A549 (cell line): ENCODE data around the gene PCSK5. TPM values are rescaled to one million over a fixed set of nuclear protein-coding genes. Genes with fewer than 3 reads are reported as not detected.

Source experiments
- ATAC-seq, 2 experiments: fragments of 200-7000 bp in 1 of 2; fragments of >200 bp in 1 of 2; cut with Nextera tagmentation in 1 of 2; cut with Tn5 transposase in 1 of 2; 3 replicates each; pipeline versions ENCODE4 v1.8.0 to v1.9.1; 2018 to 2020; ENCODE audit warnings: mild to moderate bottlenecking in 1 of 2, moderate library complexity in 1 of 2
- CTCF ChIA-PET: fragments of 300-600 bp; sonication (Branson Sonifier 250); formaldehyde crosslinking; extraction: SDS; loops from one replicate; lab custom pipeline; 2021; ENCODE audit warnings: antibody characterized with exemption, inconsistent platforms; lab: Yijun Ruan, JAX
- POLR2A ChIA-PET: fragments of 350-600 bp; formaldehyde crosslinking; extraction: SDS; loops from one replicate; lab custom pipeline; 2021; ENCODE audit warnings: antibody characterized with exemption, inconsistent platforms; lab: Yijun Ruan, JAX
- DNase-seq, 2 experiments: peaks; one replicate each; pipeline versions ENCODE4 v3.0.0 to v3.0.0-alpha.2; 2011 to 2016; ENCODE audit warnings: low read depth in 1 of 2, low spot score in 1 of 2
- FAIRE-seq: peaks from 2 replicates; lab custom pipeline; 2011; peaks lifted over from hg19 to GRCh38; lab: Jason Lieb, UNC
- H3K27ac ChIP-seq, 2 experiments: fragments of >200 bp; sonication (Bioruptor Twin); formaldehyde crosslinking; 3 replicates each; pipeline ENCODE4 v1.5.1; 2016 to 2017
- H3K4me1 ChIP-seq: fragments of >200 bp; sonication (Bioruptor Twin); formaldehyde crosslinking; 3 replicates; pipeline ENCODE4 v1.6.1; 2016
- H3K4me2 ChIP-seq: fragments of >200 bp; sonication (Bioruptor Twin); formaldehyde crosslinking; 3 replicates; pipeline ENCODE4 v1.6.1; 2016
- H3K4me3 ChIP-seq: fragments of >200 bp; sonication (Bioruptor Twin); formaldehyde crosslinking; 3 replicates; pipeline ENCODE4 v1.5.1; 2016
- H3K9me3 ChIP-seq: fragments of >200 bp; sonication (Bioruptor Twin); formaldehyde crosslinking; 3 replicates; pipeline ENCODE4 v1.6.1; 2016
- CBX2 ChIP-seq: fragments of 200-600 bp; sonication (generic); IDR thresholded peaks from 2 replicates; pipeline ENCODE4 v1.6.1; 2016; ENCODE audit warnings: low read depth, mild to moderate bottlenecking, borderline replicate concordance
- CEBPB ChIP-seq, 2 experiments: fragments of >200 bp in 1 of 2; sonication (Bioruptor Twin) in 1 of 2; formaldehyde crosslinking in 1 of 2; IDR thresholded peaks; 2 replicates each; pipeline ENCODE4 v1.6.1; 2012 to 2016
- EHF ChIP-seq: fragments of 250-450 bp; sonication (Bioruptor Pico); IDR thresholded peaks from 2 replicates; pipeline ENCODE4 v1.5.0; 2020; ENCODE audit warnings: mild to moderate bottlenecking
- ESRRA ChIP-seq: fragments of 150-350 bp; IDR thresholded peaks from 2 replicates; pipeline ENCODE4 v1.6.1; 2014; ENCODE audit warnings: mild to moderate bottlenecking, low read length, borderline replicate concordance
- FOSL2 ChIP-seq, 2 experiments: fragments of 450-650 bp in 1 of 2; fragments of >200 bp in 1 of 2; sonication (Bioruptor Twin) in 1 of 2; formaldehyde crosslinking; IDR thresholded peaks; 2 replicates each; pipeline versions ENCODE4 v1.5.0 to v1.6.1; 2016 to 2020; ENCODE audit warnings: mild to moderate bottlenecking in 1 of 2, moderate library complexity in 1 of 2
- HOXB13 ChIP-seq: fragments of 250-450 bp; sonication (Bioruptor Pico); IDR thresholded peaks from 2 replicates; pipeline ENCODE4 v1.5.0; 2020; ENCODE audit warnings: low read depth, mild to moderate bottlenecking, moderate library complexity
- JUN ChIP-seq, 2 experiments: fragments of >200 bp; sonication (Bioruptor Twin); formaldehyde crosslinking; IDR thresholded peaks; 2 replicates in 1 of 2; 3 replicates in 1 of 2; pipeline ENCODE4 v1.6.1; 2016 to 2017
- MAFK ChIP-seq: fragments of 450-650 bp; IDR thresholded peaks from 2 replicates; pipeline ENCODE4 v1.6.1; 2014; ENCODE audit not compliant: partially characterized antibody
- NFE2L2 ChIP-seq: fragments of 150-350 bp; conservative IDR thresholded peaks from 2 replicates; pipeline ENCODE4 v1.6.1; 2014; ENCODE audit warnings: low read length
- PBX3 ChIP-seq: IDR thresholded peaks from 2 replicates; pipeline ENCODE4 v1.6.1; 2012
- POLR2AphosphoS2 ChIP-seq: conservative IDR thresholded peaks from 2 replicates; pipeline ENCODE4 v1.6.1; 2012; ENCODE audit warnings: low read length, improper control_type of control experiment, inconsistent platforms
- RAD21 ChIP-seq, 2 experiments: fragments of >200 bp in 1 of 2; sonication (Bioruptor Twin) in 1 of 2; formaldehyde crosslinking in 1 of 2; IDR thresholded peaks in 1 of 2; conservative IDR thresholded peaks in 1 of 2; 2 replicates in 1 of 2; 3 replicates in 1 of 2; pipeline ENCODE4 v1.6.1; 2012 to 2018; ENCODE audit warnings: inconsistent platforms in 1 of 2
- SMC3 ChIP-seq: fragments of >200 bp; sonication (Bioruptor Twin); formaldehyde crosslinking; IDR thresholded peaks from 3 replicates; pipeline ENCODE4 v1.6.1; 2018; ENCODE audit warnings: inconsistent platforms
- TP53 ChIP-seq: fragments of 250-450 bp; sonication (Bioruptor Pico); IDR thresholded peaks from 2 replicates; pipeline ENCODE4 v1.5.0; 2021; ENCODE audit warnings: mild to moderate bottlenecking, moderate library complexity
- WGBS: methylation state at CpG from one replicate; pipeline ENCODE4 v1.1.6; 2017; ENCODE audit errors: missing lambda C conversion rate; 5-methylcytosine and 5-hydroxymethylcytosine counted together
- polyA plus RNA-seq, 4 experiments: library from polyadenylated mRNA; depleted of rRNA in 3 of 4; stranded (reverse); fragments of >200 nt; fragmentation: RNase III in 1 of 4; extraction: RNeasy Plus Mini Kit Qiagen cat#74134 plus additional on column Dnase treatment in 1 of 4; gene quantifications; 2 replicates in 3 of 4; 3 replicates in 1 of 4; pipeline ENCODE4 v1.2.3, GENCODE V29; 2011 to 2017
- TF ChIP-seq, protein P1 (sequence below): fragments of 200-600 bp; sonication (generic); IDR thresholded peaks from 2 replicates; pipeline ENCODE4 v1.6.1; 2016; ENCODE audit warnings: antibody characterized with exemption, mild to moderate bottlenecking, moderate library complexity
- TF ChIP-seq, protein P2 (sequence below): fragments of 150-350 bp; IDR thresholded peaks from 2 replicates; pipeline ENCODE4 v1.6.1; 2014; ENCODE audit warnings: low read depth, mild to moderate bottlenecking, low read length

Gene PCSK5
- polyA plus RNA-seq, 2 of the 4 experiments (the other 2 are of a cell fraction), result 1.3 to 6.7 TPM

- POLR2A ChIA-PET, result no interaction called here
- no peaks in the 10 kb centered on the region for H3K9me3 ChIP-seq
- CTCF ChIA-PET, result interaction anchor here (1.0 kb wide), 1 partner anchor 10 kb away, joined by 3 read pairs; no protein-coding TSS in a partner anchor
- H3K4me1 ChIP-seq, result no peaks in the 10 kb centered on the region
- no peak overlapping the region for H3K27ac ChIP-seq
- no peak for TF ChIP-seq PBX3
- TF ChIP-seq ESRRA, result no peak
- no peak for TF ChIP-seq RAD21 (conservative IDR thresholded peaks at IDR 0.05 in 1 of 2, IDR thresholded peaks at IDR 0.05 in 1 of 2)
- H3K4me2 ChIP-seq, result no peak overlapping the region
- FAIRE-seq (no peak), ATAC-seq (no peak), DNase-seq (no peak)
- no peak overlapping the region for H3K4me3 ChIP-seq
- WGBS, result 44% methylated on average over 7 of the region's 7 CpGs
These were observed 366.8 kb downstream of the PCSK5 start for GRCh38 chr9:76257311-76257710.

- Histone ChIP-seq H3K9me3 (no peaks in the 10 kb centered on the region; the same call in 2 of the 3 replicates), H3K4me3 (no peak overlapping the region), H3K4me2 (no peak overlapping the region), H3K4me1 (peaks cover 21% of the 10 kb centered on the region; the same call in 2 of the 3 replicates), H3K27ac (no peak overlapping the region)
- DNase-seq (no peak), FAIRE-seq (no peak), ATAC-seq (no peak)
- ChIA-PET POLR2A (no interaction called here), CTCF (interaction anchor here (0.6 to 1.9 kb wide), 4 partner anchors 9 to 82 kb away, joined by 3 to 6 read pairs (median 3); no protein-coding TSS in a partner anchor)
- no peak for TF ChIP-seq POLR2AphosphoS2
- TF ChIP-seq, protein P1, sequence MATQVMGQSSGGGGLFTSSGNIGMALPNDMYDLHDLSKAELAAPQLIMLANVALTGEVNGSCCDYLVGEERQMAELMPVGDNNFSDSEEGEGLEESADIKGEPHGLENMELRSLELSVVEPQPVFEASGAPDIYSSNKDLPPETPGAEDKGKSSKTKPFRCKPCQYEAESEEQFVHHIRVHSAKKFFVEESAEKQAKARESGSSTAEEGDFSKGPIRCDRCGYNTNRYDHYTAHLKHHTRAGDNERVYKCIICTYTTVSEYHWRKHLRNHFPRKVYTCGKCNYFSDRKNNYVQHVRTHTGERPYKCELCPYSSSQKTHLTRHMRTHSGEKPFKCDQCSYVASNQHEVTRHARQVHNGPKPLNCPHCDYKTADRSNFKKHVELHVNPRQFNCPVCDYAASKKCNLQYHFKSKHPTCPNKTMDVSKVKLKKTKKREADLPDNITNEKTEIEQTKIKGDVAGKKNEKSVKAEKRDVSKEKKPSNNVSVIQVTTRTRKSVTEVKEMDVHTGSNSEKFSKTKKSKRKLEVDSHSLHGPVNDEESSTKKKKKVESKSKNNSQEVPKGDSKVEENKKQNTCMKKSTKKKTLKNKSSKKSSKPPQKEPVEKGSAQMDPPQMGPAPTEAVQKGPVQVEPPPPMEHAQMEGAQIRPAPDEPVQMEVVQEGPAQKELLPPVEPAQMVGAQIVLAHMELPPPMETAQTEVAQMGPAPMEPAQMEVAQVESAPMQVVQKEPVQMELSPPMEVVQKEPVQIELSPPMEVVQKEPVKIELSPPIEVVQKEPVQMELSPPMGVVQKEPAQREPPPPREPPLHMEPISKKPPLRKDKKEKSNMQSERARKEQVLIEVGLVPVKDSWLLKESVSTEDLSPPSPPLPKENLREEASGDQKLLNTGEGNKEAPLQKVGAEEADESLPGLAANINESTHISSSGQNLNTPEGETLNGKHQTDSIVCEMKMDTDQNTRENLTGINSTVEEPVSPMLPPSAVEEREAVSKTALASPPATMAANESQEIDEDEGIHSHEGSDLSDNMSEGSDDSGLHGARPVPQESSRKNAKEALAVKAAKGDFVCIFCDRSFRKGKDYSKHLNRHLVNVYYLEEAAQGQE, result no peak
- TF ChIP-seq CEBPB (IDR thresholded peaks at IDR 0.05), result no peak
- TF ChIP-seq FOSL2 (IDR thresholded peaks at IDR 0.05), result no peak
- no peak for TF ChIP-seq FOSL2 (CRISPR knock-in tag; IDR thresholded peaks at IDR 0.05)
- TF ChIP-seq TP53 (CRISPR knock-in tag), result no peak
- no peak for TF ChIP-seq MAFK
- TF ChIP-seq ESRRA, result no peak
- TF ChIP-seq CBX2, result no peak
- TF ChIP-seq SMC3, result no peak
- no peak for TF ChIP-seq NFE2L2
- TF ChIP-seq, protein P2, sequence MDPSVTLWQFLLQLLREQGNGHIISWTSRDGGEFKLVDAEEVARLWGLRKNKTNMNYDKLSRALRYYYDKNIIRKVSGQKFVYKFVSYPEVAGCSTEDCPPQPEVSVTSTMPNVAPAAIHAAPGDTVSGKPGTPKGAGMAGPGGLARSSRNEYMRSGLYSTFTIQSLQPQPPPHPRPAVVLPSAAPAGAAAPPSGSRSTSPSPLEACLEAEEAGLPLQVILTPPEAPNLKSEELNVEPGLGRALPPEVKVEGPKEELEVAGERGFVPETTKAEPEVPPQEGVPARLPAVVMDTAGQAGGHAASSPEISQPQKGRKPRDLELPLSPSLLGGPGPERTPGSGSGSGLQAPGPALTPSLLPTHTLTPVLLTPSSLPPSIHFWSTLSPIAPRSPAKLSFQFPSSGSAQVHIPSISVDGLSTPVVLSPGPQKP, result no peak
- no peak for TF ChIP-seq RAD21 (conservative IDR thresholded peaks at IDR 0.05 in 1 of 2, IDR thresholded peaks at IDR 0.05 in 1 of 2)
- TF ChIP-seq JUN (IDR thresholded peaks at IDR 0.05), result no peak
- no peak for TF ChIP-seq EHF (CRISPR knock-in tag)
- no peak for TF ChIP-seq HOXB13 (CRISPR knock-in tag)
- WGBS, result 34% methylated on average over 1 of the region's 1 CpG
These were observed 376.3 kb downstream of the PCSK5 start for GRCh38 chr9:76266649-76267283.
